Caco-2 (cell line): Measurements from ENCODE around the gene NCR1. TPM values are rescaled to one million over a fixed set of nuclear protein-coding genes. Genes with fewer than 3 reads are reported as not detected.
"Not testable (repeated sequence)": the region's sequence is repeated elsewhere in the genome, so short reads cannot be mapped to it uniquely, and the experiment has no call there.

Source experiments
- BruUV-seq: library from RNA; stranded (reverse); fragments of 400-500 nt; replicated peaks from 2 replicates; lab custom pipeline; 2021; lab: Mats Ljungman, UMichigan
- CTCF ChIA-PET: fragments of 300-600 bp; sonication (Branson Sonifier 250); formaldehyde crosslinking; loops from one replicate; lab custom pipeline; 2022; ENCODE audit warnings: antibody characterized with exemption; lab: Charles Lee
- POLR2A ChIA-PET: fragments of 300-600 bp; sonication (Branson Sonifier 250); formaldehyde crosslinking; loops from one replicate; lab custom pipeline; 2022; ENCODE audit warnings: antibody characterized with exemption; lab: Charles Lee
- DNase-seq, 2 experiments: peaks; one replicate each; pipeline versions ENCODE4 v3.0.0 to v3.0.0-alpha.2; 2020 to 2022
- H3K27me3 ChIP-seq: replicated peaks from 2 replicates; pipeline ENCODE4 v1.6.0; 2011; ENCODE audit warnings: low read length; ENCODE audit not compliant: control insufficient read depth, insufficient read depth
- H3K36me3 ChIP-seq: 2 replicates; pipeline ENCODE4 v1.5.1; 2011; ENCODE audit warnings: low read length; ENCODE audit not compliant: control insufficient read depth, insufficient read depth
- H3K4me1 ChIP-seq: fragments of 250-450 bp; sonication (Bioruptor Pico); 2 replicates; pipeline ENCODE4 v1.5.1; 2020; ENCODE audit warnings: mild to moderate bottlenecking
- H3K4me3 ChIP-seq: 2 replicates; pipeline ENCODE4 v1.5.1; 2011; ENCODE audit warnings: low read depth, mild to moderate bottlenecking, control low read depth, low read length
- H3K9me3 ChIP-seq: fragments of 250-450 bp; sonication (Bioruptor Pico); 2 replicates; pipeline ENCODE4 v1.5.1; 2020; ENCODE audit warnings: mild to moderate bottlenecking, moderate library complexity
- H3K27ac Mint-ChIP-seq: one replicate; pipeline ENCODE4 v1.8.0; 2022; ENCODE audit warnings: mixed read lengths; ENCODE audit not compliant: unreplicated experiment
- H3K27me3 Mint-ChIP-seq: one replicate; pipeline ENCODE4 v1.8.0; 2022; ENCODE audit warnings: mixed read lengths; ENCODE audit not compliant: insufficient read depth, unreplicated experiment
- H3K36me3 Mint-ChIP-seq: one replicate; pipeline ENCODE4 v1.8.0; 2022; ENCODE audit warnings: mild to moderate bottlenecking, mixed read lengths; ENCODE audit not compliant: insufficient read depth, unreplicated experiment
- H3K4me1 Mint-ChIP-seq: one replicate; pipeline ENCODE4 v1.8.0; 2022; ENCODE audit warnings: low read depth, mixed read lengths; ENCODE audit not compliant: unreplicated experiment
- H3K4me3 Mint-ChIP-seq: one replicate; pipeline ENCODE4 v1.8.0; 2022; ENCODE audit warnings: mild to moderate bottlenecking, moderate library complexity, mixed read lengths; ENCODE audit not compliant: unreplicated experiment
- H3K9me3 Mint-ChIP-seq: one replicate; pipeline ENCODE4 v1.8.0; 2022; ENCODE audit warnings: mixed read lengths; ENCODE audit not compliant: unreplicated experiment
- CTCF ChIP-seq, 2 experiments: fragments of 200-600 bp in 1 of 2; IDR thresholded peaks; 1 replicate in 1 of 2; 2 replicates in 1 of 2; pipeline versions ENCODE4 v1.5.1 to v1.8.0; 2011 to 2022; ENCODE audit warnings: antibody characterized with exemption in 1 of 2, control low read depth in 1 of 2, inconsistent platforms in 1 of 2, low read depth in 1 of 2, low read length in 1 of 2, mild to moderate bottlenecking in 1 of 2, moderate library complexity in 1 of 2; ENCODE audit not compliant: insufficient read depth in 1 of 2, severe bottlenecking in 1 of 2, unreplicated experiment in 1 of 2
- intact Hi-C: fragments of 100-400 bp; cut with micrococcal nuclease; formaldehyde crosslinking; loops from one replicate; pipeline ENCODE4 v1.10.0; 2022; ENCODE audit not compliant: unreplicated experiment
- total RNA-seq: library from RNA; stranded (reverse); gene quantifications from 2 replicates; pipeline ENCODE4 v1.2.3, GENCODE V29; 2022

The NCR1 gene
- total RNA-seq, 1 experiment from 2014 or later: 0.91 TPM

GRCh38 chr19:54902061-54902460 is 3.9 kb upstream of the NCR1 start:
- no TSS peak for BruUV-seq

DNA sequence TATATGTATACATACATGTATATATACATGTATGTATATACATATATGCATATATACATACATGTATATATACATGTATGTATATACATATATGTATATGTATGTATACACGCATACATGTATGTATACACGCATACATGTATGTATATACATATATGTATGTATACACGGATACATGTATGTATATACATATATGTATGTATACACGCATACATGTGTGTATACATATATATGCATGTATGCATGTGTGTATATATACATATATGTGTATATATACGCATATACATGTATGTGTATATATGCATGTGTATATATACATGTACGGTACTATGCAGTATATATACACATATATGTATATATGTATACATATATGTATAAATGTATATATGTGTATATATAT is 2.6 kb upstream of the NCR1 start:
- TF ChIP-seq CTCF (IDR thresholded peaks at IDR 0.05; ENCODE audit: insufficient read depth in 1 of 2, low read depth in 1 of 2, low read length in 1 of 2, severe bottlenecking in 1 of 2, unreplicated experiment in 1 of 2): no peak
- POLR2A ChIA-PET: no interaction called here
- no TSS peak for BruUV-seq
- Histone ChIP-seq H3K4me1 (no peaks in the 10 kb centered on the region), H3K27me3 (no peaks in the 10 kb centered on the region), H3K36me3 (no peaks in the 10 kb centered on the region), H3K9me3 (no peaks in the 10 kb centered on the region), H3K4me3 (no peak overlapping the region)
- CTCF ChIA-PET: no interaction called here
- Mint-ChIP-seq H3K4me1 (no peaks in the 10 kb centered on the region), H3K27ac (no peak overlapping the region), H3K36me3 (no peaks in the 10 kb centered on the region), H3K9me3 (peaks cover 10% of the 10 kb centered on the region), H3K27me3 (peaks cover 3% of the 10 kb centered on the region), H3K4me3 (no peak overlapping the region)
- intact Hi-C loops: no loop called here
- DNase-seq: no peak

More at GRCh38 chr19:54902061-54902460, 3.9 kb upstream of the NCR1 start:
- Mint-ChIP-seq H3K4me3 (no peak overlapping the region), H3K36me3 (no peaks in the 10 kb centered on the region), H3K27ac (no peak overlapping the region), H3K9me3 (peaks cover 10% of the 10 kb centered on the region), H3K4me1 (no peaks in the 10 kb centered on the region), H3K27me3 (peaks cover 3% of the 10 kb centered on the region)
- intact Hi-C loops: no loop called here
- ChIA-PET POLR2A (no interaction called here), CTCF (no interaction called here)
- Histone ChIP-seq H3K9me3 (no peaks in the 10 kb centered on the region), H3K27me3 (no peaks in the 10 kb centered on the region), H3K36me3 (no peaks in the 10 kb centered on the region), H3K4me1 (no peaks in the 10 kb centered on the region), H3K4me3 (no peak overlapping the region)
- TF ChIP-seq CTCF (IDR thresholded peaks at IDR 0.05; ENCODE audit: insufficient read depth in 1 of 2, low read depth in 1 of 2, low read length in 1 of 2, severe bottlenecking in 1 of 2, unreplicated experiment in 1 of 2): no peak
- no peak for DNase-seq

DNA sequence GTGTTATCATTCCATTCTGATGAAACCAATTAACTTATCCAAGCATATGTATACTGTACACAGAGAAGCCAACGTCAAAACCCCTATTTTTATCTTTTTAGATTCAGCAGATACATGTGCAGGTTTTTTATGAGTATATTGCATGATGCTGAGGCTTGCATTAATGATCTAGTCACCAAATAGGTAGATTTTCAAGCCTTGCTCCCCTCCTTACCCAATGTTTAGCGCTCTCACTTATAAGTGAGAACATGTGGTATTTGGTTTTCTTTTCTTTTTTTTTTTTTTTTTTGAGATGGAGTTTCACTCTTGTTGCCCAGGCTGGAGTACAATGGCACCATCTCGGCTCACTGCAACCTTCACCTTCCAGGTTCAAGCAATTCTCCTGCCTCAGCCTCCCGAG is 1.7 kb upstream of the NCR1 start:
- H3K4me3 Mint-ChIP-seq, H3K4me1 ChIP-seq, H3K27ac Mint-ChIP-seq, H3K4me3 ChIP-seq, POLR2A ChIA-PET, H3K9me3 ChIP-seq, H3K4me1 Mint-ChIP-seq, H3K9me3 Mint-ChIP-seq, H3K36me3 Mint-ChIP-seq, H3K27me3 Mint-ChIP-seq, DNase-seq, intact Hi-C loops, BruUV-seq, CTCF ChIA-PET, H3K36me3 ChIP-seq, H3K27me3 ChIP-seq: not testable (repeated sequence)

- Mint-ChIP-seq H3K27me3 (no peaks in the 10 kb centered on the region), H3K36me3 (no peaks in the 10 kb centered on the region), H3K4me3 (no peak overlapping the region), H3K9me3 (no peaks in the 10 kb centered on the region), H3K4me1 (peaks cover under 1% of the 10 kb centered on the region), H3K27ac (no peak overlapping the region)
- Histone ChIP-seq H3K36me3 (no peaks in the 10 kb centered on the region), H3K9me3 (no peaks in the 10 kb centered on the region), H3K4me3 (no peak overlapping the region), H3K27me3 (no peaks in the 10 kb centered on the region), H3K4me1 (no peaks in the 10 kb centered on the region)
- no peak for TF ChIP-seq CTCF (IDR thresholded peaks at IDR 0.05; ENCODE audit: insufficient read depth in 1 of 2, low read depth in 1 of 2, low read length in 1 of 2, severe bottlenecking in 1 of 2, unreplicated experiment in 1 of 2)
- no peak for DNase-seq
- intact Hi-C loops: no loop called here
- ChIA-PET POLR2A (no interaction called here), CTCF (no interaction called here)
- no TSS peak for BruUV-seq
These were observed 536 bp upstream of the NCR1 start for GRCh38 chr19:54905421-54905802.
